Measurements from ENCODE around the gene HERC6. TPM values are rescaled to one million over a fixed set of nuclear protein-coding genes. Genes with fewer than 3 reads are reported as not detected.
"Not testable (repeated sequence)": the region's sequence is repeated elsewhere in the genome, so short reads cannot be mapped to it uniquely, and the experiment has no call there.

Gene HERC6
- total RNA-seq, 6 donors from 2014 or later: 6.7 to 27.2 (median 13.1) TPM

DNA sequence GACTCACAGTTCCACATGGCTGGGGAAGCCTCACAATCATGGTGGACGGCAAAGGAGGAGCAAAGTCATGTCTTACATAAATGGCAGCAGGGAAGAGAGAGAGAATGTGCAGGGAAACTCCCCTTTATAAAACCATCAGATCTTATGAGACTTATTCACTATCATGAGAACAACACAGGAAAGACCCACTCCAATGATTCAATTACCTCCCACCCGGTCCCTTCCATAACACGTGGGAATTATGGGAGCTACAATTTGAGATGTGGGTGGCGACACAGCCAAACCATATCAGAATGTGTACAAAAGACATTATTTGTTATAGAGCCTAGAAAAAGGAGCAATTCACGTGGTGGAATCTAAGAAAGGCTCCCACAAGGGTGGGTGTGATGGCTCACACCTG is 10.8 kb upstream of the HERC6 start:
- 93 to 95% methylated on average over 5 of the region's 5 CpGs for WGBS, 2 donors
- Histone ChIP-seq H3K36me3 (no peaks in the 10 kb centered on the region), H3K4me3 (no peak overlapping the region), H3K27me3 (no peaks in the 10 kb centered on the region), H3K4me1 (no peaks in the 10 kb centered on the region), H3K9me3 (no peaks in the 10 kb centered on the region), H3K27ac (no peak overlapping the region)
- TF ChIP-seq, protein P1, sequence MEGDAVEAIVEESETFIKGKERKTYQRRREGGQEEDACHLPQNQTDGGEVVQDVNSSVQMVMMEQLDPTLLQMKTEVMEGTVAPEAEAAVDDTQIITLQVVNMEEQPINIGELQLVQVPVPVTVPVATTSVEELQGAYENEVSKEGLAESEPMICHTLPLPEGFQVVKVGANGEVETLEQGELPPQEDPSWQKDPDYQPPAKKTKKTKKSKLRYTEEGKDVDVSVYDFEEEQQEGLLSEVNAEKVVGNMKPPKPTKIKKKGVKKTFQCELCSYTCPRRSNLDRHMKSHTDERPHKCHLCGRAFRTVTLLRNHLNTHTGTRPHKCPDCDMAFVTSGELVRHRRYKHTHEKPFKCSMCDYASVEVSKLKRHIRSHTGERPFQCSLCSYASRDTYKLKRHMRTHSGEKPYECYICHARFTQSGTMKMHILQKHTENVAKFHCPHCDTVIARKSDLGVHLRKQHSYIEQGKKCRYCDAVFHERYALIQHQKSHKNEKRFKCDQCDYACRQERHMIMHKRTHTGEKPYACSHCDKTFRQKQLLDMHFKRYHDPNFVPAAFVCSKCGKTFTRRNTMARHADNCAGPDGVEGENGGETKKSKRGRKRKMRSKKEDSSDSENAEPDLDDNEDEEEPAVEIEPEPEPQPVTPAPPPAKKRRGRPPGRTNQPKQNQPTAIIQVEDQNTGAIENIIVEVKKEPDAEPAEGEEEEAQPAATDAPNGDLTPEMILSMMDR (IDR thresholded peaks at IDR 0.05): no peak
- no peak for TF ChIP-seq EP300 (IDR thresholded peaks at IDR 0.05)
- no peak for TF ChIP-seq POLR2A (IDR thresholded peaks at IDR 0.05)
- TF ChIP-seq POLR2AphosphoS5 (IDR thresholded peaks at IDR 0.05): no peak
- no peak for ATAC-seq (ENCODE audit: low FRiP score in 2 of 2)
- no peak for DNase-seq

DNA sequence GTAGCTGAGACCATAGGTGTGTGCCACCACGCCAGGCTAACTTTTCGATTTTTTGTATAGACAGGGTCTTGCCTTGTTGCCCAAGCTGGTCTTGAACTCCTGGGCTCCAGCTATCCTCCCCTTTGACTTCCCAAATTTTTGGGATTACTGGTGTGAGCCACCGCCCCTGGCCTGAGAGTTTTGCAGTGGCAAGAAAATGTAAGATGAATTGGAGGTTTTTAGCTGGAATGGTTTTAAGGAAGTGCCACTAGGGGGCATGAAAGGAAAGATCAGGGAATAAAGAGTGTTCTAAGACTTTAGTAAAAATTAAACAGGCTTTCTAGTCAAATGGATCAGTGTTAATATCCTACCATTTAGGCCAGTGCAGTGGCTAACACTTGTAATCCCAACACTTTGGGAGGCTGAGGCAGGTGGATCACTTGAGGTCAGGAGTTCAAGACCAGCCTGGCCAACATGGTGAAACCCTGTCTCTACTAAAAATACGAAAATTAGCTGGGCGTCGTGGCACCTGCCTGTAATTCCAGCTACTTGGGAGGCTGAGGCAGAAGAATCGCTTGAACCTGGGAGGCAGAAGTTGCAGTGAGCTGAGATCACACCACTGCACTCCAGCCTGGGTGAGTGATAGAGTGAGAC is 9.4 kb upstream of the HERC6 start:
- 85 to 89% methylated on average over 7 of the region's 7 CpGs for WGBS, 2 donors
- H3K4me1 ChIP-seq, H3K27me3 ChIP-seq, H3K9me3 ChIP-seq, H3K36me3 ChIP-seq, H3K4me3 ChIP-seq, DNase-seq, H3K27ac ChIP-seq: not testable (repeated sequence)
- TF ChIP-seq, protein P1 (IDR thresholded peaks at IDR 0.05): peak; percentile 26 to 68 (median 44)
- ATAC-seq (ENCODE audit: low FRiP score in 2 of 2): peak in 1 of 2 donors; percentile 61

DNA sequence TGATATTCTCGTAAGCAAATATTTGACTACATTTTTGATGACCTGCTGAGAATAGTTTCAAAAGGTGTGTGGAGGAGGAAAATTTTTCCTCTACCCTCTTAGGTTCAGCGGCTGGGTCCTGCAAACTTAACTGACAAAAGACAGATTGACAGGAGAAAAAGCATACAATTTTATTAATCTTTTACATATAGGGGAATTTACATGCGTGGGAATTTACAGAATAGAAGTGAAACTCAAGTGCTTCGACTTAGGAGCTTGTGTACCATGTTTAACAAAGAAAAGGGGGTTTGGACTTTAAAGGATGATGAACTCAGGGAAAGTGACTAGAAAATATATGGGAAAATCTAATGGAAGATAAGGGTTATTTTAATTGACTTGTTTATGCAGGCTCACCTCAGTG is 2.5 kb downstream of the HERC6 start:
- peaks cover 0 to 9% (median 6%) of the 10 kb centered on the region in 4 donors for H3K4me1 ChIP-seq
- peak overlapping the region in 1 of 4 donors; percentile 36 for H3K27ac ChIP-seq
- H3K27me3 ChIP-seq: no peaks in the 10 kb centered on the region
- ATAC-seq (ENCODE audit: low FRiP score in 2 of 2): no peak
- peaks cover 0 to 5% (median 0%) of the 10 kb centered on the region in 4 donors for H3K36me3 ChIP-seq
- TF ChIP-seq EP300 (IDR thresholded peaks at IDR 0.05) (no peak), POLR2AphosphoS5 (IDR thresholded peaks at IDR 0.05) (no peak)
- WGBS, 2 donors: 80% methylated on average over 4 of the region's 4 CpGs
- DNase-seq: no peak
- H3K9me3 ChIP-seq: no peaks in the 10 kb centered on the region
- no peak overlapping the region for H3K4me3 ChIP-seq

DNA sequence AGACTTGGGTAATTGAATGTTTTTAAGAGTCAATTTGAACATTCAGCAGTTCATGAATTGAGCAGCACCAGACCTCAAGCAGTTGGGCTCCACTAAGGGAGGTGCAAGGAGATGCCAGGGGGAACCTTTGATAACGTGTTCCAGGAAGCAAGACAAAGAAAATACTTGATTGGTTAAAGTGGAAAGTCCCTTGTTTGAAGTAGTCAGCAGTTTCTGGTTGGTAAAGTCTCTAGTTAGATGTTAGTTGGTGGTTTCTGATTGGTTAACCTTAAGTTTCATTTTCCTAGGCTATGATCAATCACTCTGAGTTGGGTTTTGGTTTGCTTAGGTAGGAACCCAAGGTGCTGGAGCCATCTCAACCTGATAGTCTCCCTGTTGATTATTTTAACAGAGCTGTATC is 4.0 kb downstream of the HERC6 start:
- no peak for DNase-seq
- Histone ChIP-seq H3K36me3 (peaks cover 0 to 14% (median 0%) of the 10 kb centered on the region in 4 donors), H3K27ac (peak overlapping the region in 2 of 4 donors; percentile 14 to 36)

GRCh38 chr4:88390128-88390527 is 11.5 kb downstream of the HERC6 start:
- H3K27ac ChIP-seq: no peak overlapping the region
- no peak for TF ChIP-seq POLR2A (IDR thresholded peaks at IDR 0.05)
- TF ChIP-seq, protein P1 (IDR thresholded peaks at IDR 0.05): no peak
- TF ChIP-seq EP300 (IDR thresholded peaks at IDR 0.05): no peak
- no peak for TF ChIP-seq POLR2AphosphoS5 (IDR thresholded peaks at IDR 0.05)
- H3K36me3 ChIP-seq: peaks cover 0 to 40% (median 10%) of the 10 kb centered on the region in 4 donors
- WGBS, 2 donors: 96 to 97% methylated on average over 2 of the region's 2 CpGs
- DNase-seq: no peak
- no peak overlapping the region for H3K4me3 ChIP-seq
- H3K4me1 ChIP-seq: no peaks in the 10 kb centered on the region
- no peaks in the 10 kb centered on the region for H3K27me3 ChIP-seq
- ATAC-seq (ENCODE audit: low FRiP score in 2 of 2): no peak
- no peaks in the 10 kb centered on the region for H3K9me3 ChIP-seq

More for the DNA sequence above, 4.0 kb downstream of the HERC6 start:
- no peaks in the 10 kb centered on the region for H3K9me3 ChIP-seq
- TF ChIP-seq, protein P1 (IDR thresholded peaks at IDR 0.05): no peak
- no peak for TF ChIP-seq POLR2A (IDR thresholded peaks at IDR 0.05)
- WGBS, 2 donors: 10 to 47% methylated on average over 1 of the region's 1 CpG
- H3K4me1 ChIP-seq: peaks cover 0 to 9% (median 6%) of the 10 kb centered on the region in 4 donors
- no peak overlapping the region for H3K4me3 ChIP-seq
- no peaks in the 10 kb centered on the region for H3K27me3 ChIP-seq
- no peak for ATAC-seq (ENCODE audit: low FRiP score in 2 of 2)

Measured in upper lobe of left lung (tissue), 6 donors.